ENCODE measurements around the gene TCERG1L.

The TCERG1L gene

GRCh38 chr10:131134001-131134576 lies 177.4 kb downstream of the TCERG1L start:
- Histone ChIP-seq H3K4me2 (ENCODE audit: low read depth, low read length, poor library complexity, severe bottlenecking) (no peak overlapping the region), H3K9ac (ENCODE audit: low read length) (no peak overlapping the region), H3K27ac (ENCODE audit: low read depth, low read length) (no peak overlapping the region), H3K36me3 (ENCODE audit: low read length) (no peaks in the 10 kb centered on the region), H3K4me3 (ENCODE audit: insufficient read depth, low read length, poor library complexity, severe bottlenecking) (no peak overlapping the region), H3F3A (ENCODE audit: insufficient read depth) (no peaks in the 10 kb centered on the region), H3K79me2 (ENCODE audit: insufficient read depth, low read length) (no peaks in the 10 kb centered on the region), H2AFZ (ENCODE audit: low read depth, low read length, severe bottlenecking) (no peak overlapping the region), H3K9me3 (ENCODE audit: insufficient read depth, low read length) (no peaks in the 10 kb centered on the region), H3K9me2 (replicated peaks; ENCODE audit: insufficient read depth, low read length) (no peaks in the 10 kb centered on the region), H4K20me1 (ENCODE audit: low read depth, low read length) (no peaks in the 10 kb centered on the region), H3K27me3 (ENCODE audit: low read length) (no peaks in the 10 kb centered on the region)
- TF ChIP-seq EZH2phosphoT487 (conservative IDR thresholded peaks at IDR 0.05; ENCODE audit: low read length) = no peak
- no peak for TF ChIP-seq CTCF (IDR thresholded peaks at IDR 0.05; ENCODE audit: insufficient read depth, low read length, poor library complexity, severe bottlenecking)

- H2AFZ ChIP-seq (ENCODE audit: low read depth, low read length, severe bottlenecking) = no peak overlapping the region
- TF ChIP-seq EZH2phosphoT487 (conservative IDR thresholded peaks at IDR 0.05; ENCODE audit: low read length) (no peak), CTCF (IDR thresholded peaks at IDR 0.05; ENCODE audit: insufficient read depth, low read length, poor library complexity, severe bottlenecking) (no peak)
- H3K4me3 ChIP-seq (ENCODE audit: insufficient read depth, low read length, poor library complexity, severe bottlenecking) = no peak overlapping the region
- no peaks in the 10 kb centered on the region for H4K20me1 ChIP-seq (ENCODE audit: low read depth, low read length)
- H3K27ac ChIP-seq (ENCODE audit: low read depth, low read length) = no peak overlapping the region
- no peaks in the 10 kb centered on the region for H3K27me3 ChIP-seq (ENCODE audit: low read length)
- no peaks in the 10 kb centered on the region for H3K9me2 ChIP-seq (replicated peaks; ENCODE audit: insufficient read depth, low read length)
- no peaks in the 10 kb centered on the region for H3K36me3 ChIP-seq (ENCODE audit: low read length)
- no peaks in the 10 kb centered on the region for H3K79me2 ChIP-seq (ENCODE audit: insufficient read depth, low read length)
- H3K9me3 ChIP-seq (ENCODE audit: insufficient read depth, low read length) = no peaks in the 10 kb centered on the region
- no peak overlapping the region for H3K4me2 ChIP-seq (ENCODE audit: low read depth, low read length, poor library complexity, severe bottlenecking)
- no peaks in the 10 kb centered on the region for H3F3A ChIP-seq (ENCODE audit: insufficient read depth)
- H3K9ac ChIP-seq (ENCODE audit: low read length) = no peak overlapping the region
Measured at GRCh38 chr10:131132681-131133080, 178.8 kb downstream of the TCERG1L start.

GRCh38 chr10:131131726-131132591 lies 179.6 kb downstream of the TCERG1L start:
- H3K27ac ChIP-seq (ENCODE audit: low read depth, low read length) = no peak overlapping the region
- no peak for TF ChIP-seq EZH2phosphoT487 (conservative IDR thresholded peaks at IDR 0.05; ENCODE audit: low read length)
- no peak for TF ChIP-seq CTCF (IDR thresholded peaks at IDR 0.05; ENCODE audit: insufficient read depth, low read length, poor library complexity, severe bottlenecking)

More at GRCh38 chr10:131131726-131132591, 179.6 kb downstream of the TCERG1L start:
- Histone ChIP-seq H3K4me2 (ENCODE audit: low read depth, low read length, poor library complexity, severe bottlenecking) (no peak overlapping the region), H4K20me1 (ENCODE audit: low read depth, low read length) (no peaks in the 10 kb centered on the region), H3K79me2 (ENCODE audit: insufficient read depth, low read length) (no peaks in the 10 kb centered on the region), H3K4me3 (ENCODE audit: insufficient read depth, low read length, poor library complexity, severe bottlenecking) (no peak overlapping the region), H3K9ac (ENCODE audit: low read length) (no peak overlapping the region), H3K9me3 (ENCODE audit: insufficient read depth, low read length) (no peaks in the 10 kb centered on the region), H3F3A (ENCODE audit: insufficient read depth) (no peaks in the 10 kb centered on the region), H2AFZ (ENCODE audit: low read depth, low read length, severe bottlenecking) (no peak overlapping the region), H3K9me2 (replicated peaks; ENCODE audit: insufficient read depth, low read length) (no peaks in the 10 kb centered on the region), H3K36me3 (ENCODE audit: low read length) (no peaks in the 10 kb centered on the region), H3K27me3 (ENCODE audit: low read length) (no peaks in the 10 kb centered on the region)

Data from SU-DHL-6 (cell line).